Measurements from ENCODE around the gene AKR1B1.
A peak's percentile ranks its signal among the peaks of the same experiment; 100 is the strongest.

Gene AKR1B1

GRCh38 chr7:134444198-134444960 lies 14.5 kb downstream of the AKR1B1 start:
- no peak for DNase-seq

- no peak for DNase-seq
Measured at GRCh38 chr7:134443396-134444070, 15.4 kb downstream of the AKR1B1 start.

- DNase-seq, result no peak
Measured at GRCh38 chr7:134442441-134443220, 16.3 kb downstream of the AKR1B1 start.

- no peak for DNase-seq
Measured at GRCh38 chr7:134441264-134441663, 17.6 kb downstream of the AKR1B1 start.

GRCh38 chr7:134440476-134440875 lies 18.4 kb downstream of the AKR1B1 start:
- DNase-seq, result no peak

- no peak for DNase-seq
Measured at GRCh38 chr7:134440067-134440466, 18.8 kb downstream of the AKR1B1 start.

GRCh38 chr7:134438946-134439345 lies 20.0 kb downstream of the AKR1B1 start:
- DNase-seq, result peak; percentile 9

- no peak for DNase-seq
Measured at GRCh38 chr7:134435161-134435920, 23.6 kb downstream of the AKR1B1 start.

GRCh38 chr7:134434701-134435100 lies 24.2 kb downstream of the AKR1B1 start:
- DNase-seq, result no peak

GRCh38 chr7:134433430-134433829 lies 25.5 kb downstream of the AKR1B1 start:
- DNase-seq, result no peak

GRCh38 chr7:134432296-134433152 lies 26.4 kb downstream of the AKR1B1 start:
- peak; percentile 90 for DNase-seq

- no peak for DNase-seq
Measured at GRCh38 chr7:134431815-134432214, 27.1 kb downstream of the AKR1B1 start.

GRCh38 chr7:134429481-134429880 lies 29.4 kb downstream of the AKR1B1 start:
- DNase-seq, result no peak

- DNase-seq, result no peak
Measured at GRCh38 chr7:134428942-134429341, 30.0 kb downstream of the AKR1B1 start.

- peak; percentile 50 for DNase-seq
Measured at GRCh38 chr7:134427896-134428295, 31.0 kb downstream of the AKR1B1 start.

GRCh38 chr7:134425777-134426176 lies 33.1 kb downstream of the AKR1B1 start:
- DNase-seq, result no peak

- DNase-seq, result no peak
Measured at GRCh38 chr7:134422638-134423037, 36.3 kb downstream of the AKR1B1 start.

- peak; percentile 49 for DNase-seq
Measured at GRCh38 chr7:134422008-134422407, 36.9 kb downstream of the AKR1B1 start.

- peak; percentile 57 for DNase-seq
Measured at GRCh38 chr7:134420424-134421125, 38.3 kb downstream of the AKR1B1 start.

- no peak for DNase-seq
Measured at GRCh38 chr7:134419875-134420274, 39.0 kb downstream of the AKR1B1 start.

GRCh38 chr7:134419085-134419484 lies 39.8 kb downstream of the AKR1B1 start:
- no peak for DNase-seq

All from fibroblast of skin of scalp (primary cell).